MM.1S (cell line): Measurements from ENCODE around the gene VAV2.

ENCODE experiments used
- CTCF ChIP-seq: fragments of 300-600 bp; sonication (generic); IDR thresholded peaks from 2 replicates; pipeline ENCODE4 v1.5.1; 2016; ENCODE audit warnings: antibody characterized with exemption, low read length, mixed read lengths
- EZH2phosphoT487 ChIP-seq: fragments of 300-600 bp; sonication (generic); IDR thresholded peaks from 2 replicates; pipeline ENCODE4 v1.6.1; 2018; ENCODE audit warnings: antibody characterized with exemption, low read length

GRCh38 chr9:133752739-133753446, 239.2 kb downstream of the VAV2 start:
- no peak for TF ChIP-seq CTCF
- no peak for TF ChIP-seq EZH2phosphoT487
